GM12873 (cell line): ENCODE measurements around the gene NUMB.

Experiments used
- TF ChIP-seq, protein P1 (sequence below): IDR thresholded peaks from 2 replicates; pipeline ENCODE4 v1.5.1; 2012; ENCODE audit warnings: low read depth, mild to moderate bottlenecking, moderate library complexity, low read length, control low read depth; ENCODE audit not compliant: insufficient read depth; ENCODE audit errors: missing control alignments

The NUMB gene

DNA sequence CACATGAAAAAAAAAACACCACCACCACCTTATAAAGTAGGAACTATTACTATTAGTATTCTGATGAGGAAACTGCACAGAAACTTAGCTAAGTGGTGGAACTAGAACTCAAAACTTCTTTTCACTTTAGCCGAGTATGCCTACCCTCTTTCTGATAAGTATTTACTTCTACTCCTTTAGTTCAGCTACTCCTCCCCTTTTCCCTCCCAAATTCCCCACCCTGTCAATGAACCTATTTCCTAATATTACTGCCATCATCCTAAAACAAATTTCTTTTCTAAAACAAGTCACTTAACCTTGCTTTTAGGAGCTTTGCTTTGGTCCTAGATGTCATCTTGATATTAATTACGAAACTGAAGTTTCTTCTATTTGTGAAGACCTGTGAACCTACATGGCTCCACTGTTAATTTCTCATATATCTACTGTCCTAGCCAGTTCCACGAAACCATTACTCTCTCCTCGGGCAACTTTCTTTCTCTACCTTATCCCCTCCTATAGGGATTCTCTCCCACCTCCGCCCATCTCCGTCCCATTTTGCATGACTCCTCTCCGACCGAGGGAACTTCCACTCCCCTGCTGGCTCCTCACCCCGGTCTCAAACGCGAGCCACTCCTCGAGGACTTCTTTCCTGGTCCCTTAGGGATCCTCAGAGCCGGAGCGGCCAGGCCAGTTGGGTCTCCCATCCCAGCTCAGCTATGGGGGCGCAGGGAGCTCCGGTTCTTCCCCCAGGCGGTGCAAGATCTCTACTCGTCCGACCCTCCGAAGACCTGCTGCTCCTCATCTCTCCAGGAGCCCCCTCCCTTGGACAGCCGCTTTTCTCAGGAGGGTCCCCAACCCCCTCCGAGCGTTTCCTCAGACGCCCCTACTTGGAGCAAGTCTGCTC is 1.1 kb downstream of the NUMB start:
- TF ChIP-seq, protein P1, sequence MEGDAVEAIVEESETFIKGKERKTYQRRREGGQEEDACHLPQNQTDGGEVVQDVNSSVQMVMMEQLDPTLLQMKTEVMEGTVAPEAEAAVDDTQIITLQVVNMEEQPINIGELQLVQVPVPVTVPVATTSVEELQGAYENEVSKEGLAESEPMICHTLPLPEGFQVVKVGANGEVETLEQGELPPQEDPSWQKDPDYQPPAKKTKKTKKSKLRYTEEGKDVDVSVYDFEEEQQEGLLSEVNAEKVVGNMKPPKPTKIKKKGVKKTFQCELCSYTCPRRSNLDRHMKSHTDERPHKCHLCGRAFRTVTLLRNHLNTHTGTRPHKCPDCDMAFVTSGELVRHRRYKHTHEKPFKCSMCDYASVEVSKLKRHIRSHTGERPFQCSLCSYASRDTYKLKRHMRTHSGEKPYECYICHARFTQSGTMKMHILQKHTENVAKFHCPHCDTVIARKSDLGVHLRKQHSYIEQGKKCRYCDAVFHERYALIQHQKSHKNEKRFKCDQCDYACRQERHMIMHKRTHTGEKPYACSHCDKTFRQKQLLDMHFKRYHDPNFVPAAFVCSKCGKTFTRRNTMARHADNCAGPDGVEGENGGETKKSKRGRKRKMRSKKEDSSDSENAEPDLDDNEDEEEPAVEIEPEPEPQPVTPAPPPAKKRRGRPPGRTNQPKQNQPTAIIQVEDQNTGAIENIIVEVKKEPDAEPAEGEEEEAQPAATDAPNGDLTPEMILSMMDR, result no peak

DNA sequence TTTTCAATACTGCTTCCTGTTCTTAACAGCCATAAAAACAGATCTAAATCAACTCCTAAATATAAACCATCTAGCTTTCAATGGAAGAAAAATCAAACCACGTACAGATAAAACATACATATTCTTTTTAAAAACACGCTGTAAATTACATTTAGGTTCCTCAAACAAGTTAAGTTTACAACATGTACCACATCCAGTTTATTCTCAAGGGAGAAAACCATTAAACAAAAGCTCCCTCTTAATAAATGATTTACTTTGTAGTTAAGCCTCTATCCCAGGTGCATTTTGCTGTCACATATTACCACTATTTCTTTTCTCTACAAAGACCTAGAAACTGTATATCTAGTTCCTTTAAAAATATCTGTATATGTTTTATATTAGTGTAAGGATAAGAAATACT is 3.1 kb downstream of the NUMB start:
- TF ChIP-seq, protein P1, result no peak

DNA sequence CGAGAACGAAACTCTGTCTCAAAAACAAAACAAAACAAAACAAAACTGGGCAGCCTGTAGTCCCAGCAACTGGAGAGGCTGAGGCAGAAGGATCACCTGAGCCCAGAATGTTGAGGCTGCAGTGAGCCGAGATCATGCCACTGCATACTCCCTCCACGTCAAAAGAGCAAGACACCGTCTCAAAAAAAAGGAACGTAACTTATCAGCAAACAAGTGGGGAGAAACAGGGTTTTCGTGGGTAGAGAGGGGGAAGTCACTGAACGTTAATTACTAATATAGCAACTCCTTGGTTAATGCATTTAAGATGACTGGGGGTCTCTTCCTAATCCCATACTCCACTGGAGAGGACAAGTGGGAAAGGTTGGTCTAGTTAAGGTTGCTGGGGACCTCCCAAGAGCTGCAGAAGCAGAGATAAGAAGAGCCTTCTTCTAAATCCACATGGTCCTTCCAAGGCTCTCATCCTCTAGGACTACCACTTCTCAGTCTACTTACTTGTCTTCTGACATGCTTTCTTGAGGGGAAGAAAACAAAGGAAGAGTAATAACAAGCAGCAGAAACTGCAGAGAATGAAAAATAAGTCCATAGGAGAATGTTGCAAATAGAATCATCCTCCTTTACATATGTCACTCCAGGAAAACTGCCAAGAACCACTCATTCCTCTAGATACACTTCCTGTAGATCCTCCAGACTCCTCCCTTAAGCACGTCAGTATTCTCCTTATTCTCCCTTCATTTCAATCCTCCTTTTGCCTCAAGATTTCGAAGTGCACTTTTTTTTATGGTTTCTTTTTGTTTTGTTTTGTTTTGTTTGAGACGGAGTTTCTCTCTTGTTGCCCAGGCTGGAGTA is 5.8 kb downstream of the NUMB start:
- TF ChIP-seq, protein P1, result no peak

DNA sequence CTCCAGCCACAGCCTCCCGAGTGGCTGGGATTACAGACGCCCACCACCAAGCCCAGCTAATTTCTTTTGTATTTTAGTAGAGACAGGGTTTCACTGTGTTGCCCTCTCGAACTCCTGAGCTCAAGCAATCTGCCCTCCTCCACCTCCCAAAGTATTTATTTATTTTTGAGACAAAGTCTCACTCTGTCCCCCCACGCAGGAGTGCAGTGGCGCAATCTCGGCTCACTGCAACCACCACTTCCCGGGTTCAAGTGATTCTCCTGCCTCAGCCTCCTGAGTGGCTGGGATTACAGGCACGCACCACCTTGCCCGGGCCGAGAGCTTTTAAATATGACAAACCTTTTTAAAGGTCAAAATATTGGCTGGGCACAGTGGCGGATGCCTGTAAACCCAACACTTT is 14.6 kb downstream of the NUMB start:
- TF ChIP-seq, protein P1, result no peak

DNA sequence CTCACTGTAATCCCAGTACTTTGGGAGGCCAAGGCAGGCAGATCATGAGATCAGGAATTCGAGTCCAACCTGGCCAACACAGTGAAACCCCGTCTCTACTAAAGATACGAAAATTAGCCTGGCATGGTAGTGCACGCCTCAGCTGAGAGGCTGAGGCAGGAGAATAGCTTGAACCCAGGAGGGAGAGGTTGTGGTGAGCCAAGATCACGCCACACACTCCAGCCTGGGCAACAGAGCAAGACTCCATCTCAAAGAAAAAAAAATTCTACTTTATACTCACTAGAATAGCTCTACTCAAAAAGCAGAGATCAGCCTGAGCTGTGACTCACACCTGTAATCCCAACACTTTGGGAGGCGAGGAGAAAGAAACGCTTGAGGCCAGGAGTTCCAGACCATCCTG is 17.1 kb downstream of the NUMB start:
- TF ChIP-seq, protein P1, result no peak

DNA sequence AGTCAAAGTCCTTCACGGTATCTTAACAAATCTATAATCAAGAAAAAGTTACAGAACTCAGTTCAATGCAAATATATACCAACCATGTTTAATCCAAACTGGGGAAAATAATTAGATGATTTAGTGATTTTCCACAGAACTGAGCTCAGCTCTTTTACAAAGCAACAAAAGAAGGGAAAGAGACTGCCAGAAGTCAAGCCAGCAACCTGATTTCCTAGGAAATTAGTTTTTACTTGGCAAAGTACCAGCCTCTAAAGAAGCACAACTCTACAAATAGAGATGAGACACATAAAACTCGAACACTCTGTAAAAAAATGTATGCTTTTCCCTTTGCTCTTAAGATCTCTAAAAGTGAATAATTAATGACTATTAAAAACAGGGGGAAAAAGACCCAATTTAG is 19.4 kb downstream of the NUMB start:
- TF ChIP-seq, protein P1, result no peak

DNA sequence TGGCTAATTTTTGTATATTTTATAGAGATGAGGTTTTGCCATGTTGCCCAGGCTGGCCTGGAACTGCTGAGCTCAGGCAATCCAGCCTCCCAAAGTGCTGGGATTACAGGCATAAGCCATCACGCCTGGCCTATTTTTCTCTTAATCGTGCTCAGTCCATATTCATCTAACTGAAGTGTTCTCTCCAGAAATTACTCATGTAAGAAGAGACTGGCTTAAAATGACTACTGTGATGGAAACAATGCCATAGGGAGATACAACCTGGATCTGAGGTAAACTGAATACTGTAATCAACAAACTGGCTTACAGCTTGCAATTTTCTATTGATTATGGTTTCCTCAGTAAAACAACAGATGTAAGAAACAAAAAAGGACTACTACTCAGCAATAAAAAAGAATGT is 21.1 kb downstream of the NUMB start:
- TF ChIP-seq, protein P1, result no peak
